ENCODE results near the gene ARHGEF4. TPM values are rescaled to one million over a fixed set of nuclear protein-coding genes. Genes with fewer than 3 reads are reported as not detected.

Gene ARHGEF4
- polyA plus RNA-seq, 6 donors from 2014 or later = not detected

DNA sequence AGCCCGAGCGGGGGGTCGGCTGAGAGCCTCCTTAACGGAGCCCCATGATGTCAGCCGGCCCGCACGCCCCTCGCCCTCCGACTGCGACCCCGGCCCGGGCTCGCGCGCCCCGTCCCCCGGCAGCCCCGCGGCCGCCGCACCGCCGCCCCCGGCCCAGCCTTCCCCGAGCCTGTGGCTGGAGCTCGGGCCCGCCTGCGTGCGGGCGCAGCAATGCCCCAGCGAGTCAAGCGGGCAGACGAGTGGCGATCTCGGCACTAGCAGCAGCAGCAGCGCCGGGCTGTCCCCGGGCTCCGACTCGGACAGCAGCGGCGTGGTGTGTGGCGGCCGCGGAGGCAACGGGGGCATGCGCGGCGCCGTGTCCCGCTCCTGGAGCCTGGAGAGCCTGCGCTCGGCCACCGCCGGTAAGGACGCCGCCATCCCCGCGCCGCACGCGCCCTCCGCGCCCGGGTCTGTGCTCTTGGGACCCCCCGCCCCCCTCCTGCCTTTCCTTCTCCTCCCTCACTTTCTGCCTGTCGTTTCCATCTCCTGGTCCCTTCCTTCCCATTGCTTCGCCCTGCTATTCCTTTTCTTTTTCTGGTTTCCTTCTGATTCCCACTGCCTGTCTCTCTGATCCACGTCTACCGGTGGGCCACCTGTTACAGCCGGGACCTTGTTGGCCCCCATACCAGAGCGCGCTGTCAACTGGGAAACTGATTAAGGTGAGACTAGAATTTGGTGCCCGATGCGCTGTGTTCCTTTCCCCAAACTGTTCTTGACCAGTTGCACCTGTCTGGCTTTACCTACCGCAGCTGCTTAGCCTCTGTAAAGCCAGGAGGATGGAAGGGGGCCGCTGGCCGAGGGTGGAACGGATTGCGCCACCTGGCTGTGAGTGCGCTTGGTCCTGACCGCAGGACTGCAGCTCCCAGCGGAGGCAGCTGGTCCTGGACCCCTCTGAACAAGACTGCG, 127.4 kb downstream of the ARHGEF4 start:
- DNase-seq (no peak), ATAC-seq (ENCODE audit: low read depth in 2 of 2) (no peak)
- H3K4me3 Mint-ChIP-seq = peak overlapping the region in 3 of 8 donors; percentile 9 to 52 (median 41)
- peaks cover 0 to 4% (median 0%) of the 10 kb centered on the region in 7 donors for H3K9me3 Mint-ChIP-seq
- H3K36me3 Mint-ChIP-seq = peaks cover 0 to 9% of the 10 kb centered on the region in 2 donors
- H3K27me3 Mint-ChIP-seq = peaks cover 63 to 69% (median 68%) of the 10 kb centered on the region in 3 donors
- H3K4me1 Mint-ChIP-seq = peaks cover 5 to 11% (median 6%) of the 10 kb centered on the region in 3 donors
- H3K27ac Mint-ChIP-seq = no peak overlapping the region

- H3K4me3 Mint-ChIP-seq = peak overlapping the region in 2 of 8 donors; percentile 6 to 59
- peaks cover 58 to 61% (median 61%) of the 10 kb centered on the region in 3 donors for H3K27me3 Mint-ChIP-seq
- DNase-seq (no peak), ATAC-seq (ENCODE audit: low read depth in 2 of 2) (no peak)
- H3K36me3 Mint-ChIP-seq = peaks cover 0 to 9% of the 10 kb centered on the region in 2 donors
- H3K9me3 Mint-ChIP-seq = peaks cover 0 to 4% (median 0%) of the 10 kb centered on the region in 7 donors
- H3K27ac Mint-ChIP-seq = no peak overlapping the region
- peaks cover 5 to 11% (median 6%) of the 10 kb centered on the region in 3 donors for H3K4me1 Mint-ChIP-seq
Observed at GRCh38 chr2:130964931-130965330, 128.2 kb downstream of the ARHGEF4 start.

DNA sequence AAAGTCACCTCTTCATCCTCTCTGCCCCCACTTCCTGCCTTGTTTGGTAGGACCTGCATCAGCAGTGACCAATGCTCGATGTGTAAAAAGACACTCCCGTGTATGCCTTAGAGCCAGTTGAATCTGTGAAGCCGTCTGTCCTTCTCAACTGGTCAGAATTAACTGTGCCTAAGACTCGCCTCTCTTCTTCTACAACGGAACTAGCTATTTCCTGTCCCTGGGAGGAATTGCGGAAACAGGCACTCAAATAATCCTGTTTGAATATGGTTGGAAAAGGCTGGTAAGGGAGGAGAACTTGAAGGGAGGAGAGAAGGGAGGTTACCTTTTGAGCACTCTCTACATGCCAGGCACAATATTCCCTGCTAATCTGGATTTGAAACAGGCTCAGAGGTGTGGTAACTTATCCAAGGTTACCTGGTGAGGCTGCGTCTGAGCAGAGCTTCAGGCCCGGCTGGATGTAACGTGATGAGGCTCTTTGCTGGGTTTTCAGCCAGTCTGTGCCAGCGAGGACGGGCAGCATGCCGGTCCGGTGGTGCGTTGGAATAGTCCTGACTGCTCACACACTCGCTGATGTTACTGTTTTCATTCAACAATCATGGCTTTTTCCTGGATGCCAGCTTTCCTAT, 129.5 kb downstream of the ARHGEF4 start:
- Mint-ChIP-seq H3K4me1 (peaks cover 5 to 11% (median 6%) of the 10 kb centered on the region in 3 donors), H3K27me3 (peaks cover 48 to 57% (median 56%) of the 10 kb centered on the region in 3 donors), H3K36me3 (peaks cover 0 to 9% of the 10 kb centered on the region in 2 donors), H3K4me3 (no peak overlapping the region), H3K27ac (no peak overlapping the region), H3K9me3 (peaks cover 0 to 4% (median 0%) of the 10 kb centered on the region in 7 donors)
- DNase-seq = no peak
- ATAC-seq (ENCODE audit: low read depth in 2 of 2) = no peak

DNA sequence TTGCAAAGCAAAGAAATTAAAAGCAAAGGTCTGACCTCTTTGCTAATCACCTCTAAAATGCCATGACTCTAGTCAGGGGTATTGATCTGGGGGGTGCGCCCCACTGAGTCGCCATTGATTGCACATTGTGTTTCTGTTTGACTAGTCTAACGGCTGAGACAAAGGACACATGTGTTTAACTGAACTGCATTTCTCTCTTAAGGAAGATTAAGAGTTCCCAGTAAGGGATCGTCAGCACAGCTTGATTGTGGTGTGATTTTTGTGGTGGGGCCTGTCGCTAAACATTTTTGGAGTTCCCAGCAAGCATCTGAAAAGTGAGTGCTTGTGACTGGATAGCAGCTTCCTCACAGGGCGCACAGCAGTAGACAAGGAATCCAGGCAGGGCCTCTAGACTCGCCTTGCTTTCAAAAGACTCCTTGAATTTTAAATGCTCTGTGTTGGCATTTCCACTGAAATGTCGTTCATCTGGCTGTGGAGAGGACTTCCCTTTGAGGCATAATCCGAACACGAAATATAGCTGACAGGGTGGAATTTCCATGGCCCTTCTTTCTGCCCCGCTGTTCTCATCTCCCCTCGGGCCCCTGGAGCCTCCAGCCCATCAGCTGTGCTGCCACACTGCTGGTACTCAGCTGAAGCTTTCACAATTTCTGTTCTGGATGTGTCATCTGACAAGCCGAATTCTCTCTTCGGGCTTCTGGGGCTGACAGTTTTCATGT, 130.2 kb downstream of the ARHGEF4 start:
- DNase-seq (no peak), ATAC-seq (ENCODE audit: low read depth in 2 of 2) (no peak)
- H3K36me3 Mint-ChIP-seq = peaks cover 0 to 9% of the 10 kb centered on the region in 2 donors
- H3K4me1 Mint-ChIP-seq = peaks cover 5 to 11% (median 6%) of the 10 kb centered on the region in 3 donors
- peaks cover 0 to 3% (median 0%) of the 10 kb centered on the region in 7 donors for H3K9me3 Mint-ChIP-seq
- H3K4me3 Mint-ChIP-seq = no peak overlapping the region
- no peak overlapping the region for H3K27ac Mint-ChIP-seq
- H3K27me3 Mint-ChIP-seq = peaks cover 42 to 52% (median 49%) of the 10 kb centered on the region in 3 donors

DNA sequence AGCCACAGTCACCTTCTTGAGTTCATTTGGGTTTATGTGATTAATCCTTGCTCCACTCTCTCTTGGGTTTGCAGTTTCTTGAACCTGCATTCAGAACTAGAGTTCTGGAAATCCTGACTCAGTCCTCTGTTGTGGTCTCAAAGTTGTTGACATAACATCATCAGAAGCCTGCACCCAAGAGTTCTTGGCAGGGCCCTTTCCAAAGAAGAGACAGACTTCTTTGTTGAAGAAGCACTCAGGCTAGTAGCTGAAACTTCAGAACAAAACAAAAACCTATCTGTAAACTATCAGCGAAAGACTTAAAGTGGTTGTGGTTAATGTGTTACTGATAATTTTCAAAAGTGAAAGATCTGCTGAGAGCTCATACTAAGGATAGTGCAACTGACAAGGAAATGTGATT, 135.7 kb downstream of the ARHGEF4 start:
- Mint-ChIP-seq H3K27ac (no peak overlapping the region), H3K4me1 (no peaks in the 10 kb centered on the region), H3K9me3 (peaks cover 0 to 3% (median 0%) of the 10 kb centered on the region in 7 donors), H3K4me3 (no peak overlapping the region), H3K27me3 (peaks cover 3 to 11% (median 8%) of the 10 kb centered on the region in 3 donors), H3K36me3 (no peaks in the 10 kb centered on the region)
- no peak for ATAC-seq (ENCODE audit: low read depth in 2 of 2)
- DNase-seq = no peak

- Mint-ChIP-seq H3K27me3 (peaks cover 0 to 7% (median 0%) of the 10 kb centered on the region in 3 donors), H3K4me3 (no peak overlapping the region), H3K27ac (no peak overlapping the region), H3K36me3 (no peaks in the 10 kb centered on the region), H3K4me1 (no peaks in the 10 kb centered on the region), H3K9me3 (peaks cover 0 to 4% (median 0%) of the 10 kb centered on the region in 7 donors)
- ATAC-seq (ENCODE audit: low read depth in 2 of 2) (no peak), DNase-seq (no peak)
Observed at GRCh38 chr2:130975729-130976128, 139.0 kb downstream of the ARHGEF4 start.

DNA sequence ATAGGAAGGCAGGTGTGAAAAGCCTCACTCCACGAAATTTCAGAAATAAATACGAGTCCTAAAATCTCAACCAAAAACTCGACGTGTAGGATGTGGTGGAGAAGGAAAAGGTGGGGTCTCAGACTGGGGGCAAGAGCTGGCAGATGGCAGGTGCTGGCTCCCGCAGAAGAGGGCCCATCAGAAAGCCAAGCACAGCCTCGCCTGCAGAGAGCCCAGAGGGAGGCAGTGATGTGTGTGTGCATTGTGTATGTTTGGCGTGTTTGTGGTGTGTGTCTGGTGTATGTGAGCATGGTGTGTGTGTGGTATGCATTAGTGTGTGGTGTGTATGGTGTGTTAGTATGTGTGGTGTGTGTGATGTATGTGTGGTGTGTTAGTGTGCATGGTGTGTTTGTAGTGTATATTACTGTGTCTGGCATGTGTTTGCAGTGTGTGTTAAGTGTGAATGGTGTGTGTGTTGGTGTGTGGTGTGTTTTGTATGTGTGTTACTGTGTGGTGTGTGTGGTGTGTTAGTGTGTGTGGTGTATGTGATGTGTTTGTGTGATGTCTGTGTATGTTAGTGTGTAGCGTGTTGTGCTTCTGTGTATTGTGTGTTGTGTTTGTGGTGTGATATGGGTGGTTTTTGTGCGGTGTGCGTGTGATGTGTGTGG, 140.0 kb downstream of the ARHGEF4 start:
- peaks cover 0 to 4% (median 0%) of the 10 kb centered on the region in 7 donors for H3K9me3 Mint-ChIP-seq
- H3K27me3 Mint-ChIP-seq = no peaks in the 10 kb centered on the region
- H3K4me1 Mint-ChIP-seq = no peaks in the 10 kb centered on the region
- DNase-seq = no peak
- H3K4me3 Mint-ChIP-seq = no peak overlapping the region
- ATAC-seq (ENCODE audit: low read depth in 2 of 2) = no peak
- H3K36me3 Mint-ChIP-seq = no peaks in the 10 kb centered on the region
- H3K27ac Mint-ChIP-seq = no peak overlapping the region

GRCh38 chr2:130977461-130978050, 140.8 kb downstream of the ARHGEF4 start:
- H3K27ac Mint-ChIP-seq = no peak overlapping the region
- no peak for ATAC-seq (ENCODE audit: low read depth in 2 of 2)
- peaks cover 0 to 4% (median 0%) of the 10 kb centered on the region in 7 donors for H3K9me3 Mint-ChIP-seq
- H3K4me3 Mint-ChIP-seq = no peak overlapping the region
- H3K4me1 Mint-ChIP-seq = no peaks in the 10 kb centered on the region
- DNase-seq = no peak
- H3K36me3 Mint-ChIP-seq = no peaks in the 10 kb centered on the region
- no peaks in the 10 kb centered on the region for H3K27me3 Mint-ChIP-seq

GRCh38 chr2:130981667-130982066, 145.0 kb downstream of the ARHGEF4 start:
- Mint-ChIP-seq H3K36me3 (no peaks in the 10 kb centered on the region), H3K4me1 (peaks cover 9 to 21% (median 14%) of the 10 kb centered on the region in 3 donors), H3K4me3 (no peak overlapping the region), H3K9me3 (peaks cover 0 to 5% (median 2%) of the 10 kb centered on the region in 7 donors), H3K27me3 (no peaks in the 10 kb centered on the region), H3K27ac (no peak overlapping the region)
- no peak for ATAC-seq (ENCODE audit: low read depth in 2 of 2)
- DNase-seq = no peak

- Mint-ChIP-seq H3K27ac (peak overlapping the region in 2 of 6 donors; percentile 25 to 40), H3K4me1 (peaks cover 9 to 21% (median 14%) of the 10 kb centered on the region in 3 donors), H3K27me3 (no peaks in the 10 kb centered on the region), H3K36me3 (no peaks in the 10 kb centered on the region), H3K9me3 (peaks cover 0 to 5% (median 0%) of the 10 kb centered on the region in 7 donors), H3K4me3 (peak overlapping the region in 3 of 8 donors; percentile 25 to 55 (median 32))
- DNase-seq (no peak), ATAC-seq (ENCODE audit: low read depth in 2 of 2) (no peak)
Observed at GRCh38 chr2:130985206-130985780, 148.6 kb downstream of the ARHGEF4 start.

DNA sequence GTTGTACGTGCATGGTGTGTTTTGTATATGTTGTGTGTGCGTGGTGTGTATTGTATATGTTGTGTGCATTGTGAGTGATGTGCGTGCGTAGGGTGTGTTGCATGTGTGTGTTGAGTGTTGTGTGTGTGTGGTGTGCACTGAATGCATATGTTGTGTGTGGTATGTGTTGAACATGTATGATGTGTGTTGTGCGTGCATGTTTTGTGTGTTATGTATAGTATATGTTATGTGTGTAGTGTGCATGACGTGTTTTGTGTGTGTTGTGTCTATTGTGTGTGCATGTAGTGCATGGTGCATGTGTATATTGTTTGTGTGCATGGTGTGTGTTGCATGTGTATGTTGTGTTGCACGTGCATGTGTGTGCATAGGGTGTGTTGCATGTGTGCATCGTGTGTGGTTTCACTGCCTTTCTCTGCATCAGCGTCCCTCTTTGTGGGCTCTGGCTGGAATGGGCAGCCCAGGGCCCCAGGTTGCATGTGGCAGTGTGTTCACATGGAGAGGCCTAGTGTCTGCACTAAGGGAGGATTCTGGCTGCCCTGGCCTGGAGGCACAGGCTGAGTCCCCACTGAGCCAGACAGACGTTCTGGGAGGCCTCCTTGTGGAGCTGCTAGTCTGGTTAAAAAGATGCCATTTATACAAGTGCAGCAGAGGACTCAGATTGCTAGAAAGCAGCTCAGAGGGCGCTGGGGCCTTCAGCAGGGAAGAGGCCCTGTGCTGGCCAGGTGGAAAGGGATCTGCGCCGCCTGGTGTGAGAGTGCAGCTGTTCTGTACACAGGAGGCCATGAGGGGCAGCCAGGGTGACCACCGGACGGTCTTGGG, 149.3 kb downstream of the ARHGEF4 start:
- DNase-seq (no peak), ATAC-seq (ENCODE audit: low read depth in 2 of 2) (no peak)
- H3K36me3 Mint-ChIP-seq = peaks cover 0 to 3% of the 10 kb centered on the region in 2 donors
- peaks cover 9 to 21% (median 14%) of the 10 kb centered on the region in 3 donors for H3K4me1 Mint-ChIP-seq
- H3K27ac Mint-ChIP-seq = peak overlapping the region in 2 of 6 donors; percentile 4 to 40
- peaks cover 0 to 8% (median 0%) of the 10 kb centered on the region in 7 donors for H3K9me3 Mint-ChIP-seq
- H3K4me3 Mint-ChIP-seq = peak overlapping the region in 2 of 8 donors; percentile 31 to 55
- no peaks in the 10 kb centered on the region for H3K27me3 Mint-ChIP-seq
